ENCODE measurements around the gene VPS72. TPM values are rescaled to one million over a fixed set of nuclear protein-coding genes. Genes with fewer than 3 reads are reported as not detected.
A peak's percentile ranks its signal among the peaks of the same experiment; 100 is the strongest.

VPS72 gene
- total and polyA plus RNA-seq, 10 of the 15 experiments (the other 5 are each of a cell fraction or from before 2014, with no cell fraction given), result 6.7 to 77.8 (median 58.1) TPM

DNA sequence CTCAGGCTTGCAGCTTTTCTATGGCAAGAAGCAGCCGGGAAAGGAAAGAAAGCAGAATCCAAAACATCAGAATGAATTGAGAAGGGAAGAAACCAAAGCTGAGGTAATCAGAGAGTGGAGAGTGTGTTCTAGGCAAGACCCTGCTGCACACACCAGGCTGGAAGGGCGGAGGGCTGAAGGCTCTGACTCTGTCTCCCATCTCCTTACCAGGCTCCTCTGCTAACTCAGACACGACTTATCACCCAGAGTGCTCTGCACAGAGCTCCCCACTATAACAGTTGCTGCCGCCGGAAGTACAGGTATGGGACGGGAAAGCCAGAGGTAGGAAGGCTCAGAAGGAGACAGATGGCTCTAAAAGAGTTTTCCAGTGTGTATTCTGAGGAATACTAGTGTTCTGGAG is 22.9 kb downstream of the VPS72 start:
- POLR2A ChIA-PET, result interaction anchor here (0.6 to 2.2 kb wide), 4 partner anchors 10 to 191 kb away, joined by 3 to 19 read pairs (median 4); partner anchors contain the start of gene TNFAIP8L2
- in situ Hi-C loops (cut with MboI), result no loop called here
- CTCF ChIA-PET, result interaction anchor here (1.1 to 2.0 kb wide), 4 partner anchors 10 to 85 kb away, joined by 3 to 8 read pairs (median 4); partner anchors contain the start of gene TNFAIP8L2

DNA sequence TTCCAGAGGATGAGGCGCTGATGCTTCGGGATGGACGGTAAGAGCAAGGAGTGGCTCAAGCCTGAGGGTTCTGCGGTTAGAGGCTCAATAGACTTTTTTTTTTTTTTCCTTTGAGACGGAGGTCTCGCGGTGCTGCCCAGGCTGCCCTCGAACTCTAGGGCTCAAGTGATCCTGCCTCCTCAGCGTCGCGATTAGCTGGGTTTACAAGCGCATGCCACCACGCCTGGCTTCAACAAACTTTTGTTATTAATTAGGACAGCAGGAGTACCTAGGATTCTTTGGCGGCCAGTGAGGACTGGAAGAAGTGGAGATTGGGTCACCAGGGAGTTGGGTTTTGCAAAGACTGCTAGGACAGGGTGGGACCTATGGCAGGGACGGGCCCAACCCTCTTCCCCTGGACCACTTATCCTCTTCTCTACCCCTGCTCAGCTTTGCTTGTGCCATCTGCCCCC is 23.5 kb downstream of the VPS72 start:
- RAD21 ChIA-PET (ENCODE audit: unreplicated experiment), result interaction anchor here (1.0 to 1.7 kb wide), 2 partner anchors 11 to 67 kb away, joined by 5 to 12 read pairs; partner anchors contain the start of gene TNFAIP8L2
- Histone ChIP-seq H4K20me1 (ENCODE audit: control insufficient read depth, insufficient read depth) (no peaks in the 10 kb centered on the region), H3K27ac (ENCODE audit: control insufficient read depth, insufficient read depth) (peak overlapping the region; percentile 70), H3K27me3 (replicated peaks in 1 of 2; ENCODE audit: control insufficient read depth in 2 of 2, insufficient read depth in 2 of 2, low read length in 1 of 2) (no peaks in the 10 kb centered on the region), H3K79me2 (ENCODE audit: control insufficient read depth, insufficient read depth, low read length) (peaks cover 24% of the 10 kb centered on the region), H2AFZ (ENCODE audit: control insufficient read depth, low read depth, low read length) (peak overlapping the region; percentile 96), H3K4me1 (ENCODE audit: control insufficient read depth, insufficient read depth, low read length) (peaks cover 9% of the 10 kb centered on the region), H3K4me3 (peak overlapping the region; percentile 98), H3K9me3 (replicated peaks; ENCODE audit: control insufficient read depth, insufficient read depth, low read length) (no peaks in the 10 kb centered on the region), H3K4me2 (ENCODE audit: control insufficient read depth, insufficient read depth) (peak overlapping the region; percentile 94), H3K36me3 (ENCODE audit: control insufficient read depth in 2 of 2, insufficient read depth in 2 of 2, low read length in 1 of 2) (peaks cover 1 to 3% of the 10 kb centered on the region in 2 experiments; a peak in 3 of 4 replicates), H3K9ac (ENCODE audit: control insufficient read depth, insufficient read depth, low read length) (peak overlapping the region; percentile 98)
- intact Hi-C loops (cut with micrococcal nuclease; ENCODE audit: unreplicated experiment) (no loop called here), in situ Hi-C loops (cut with MboI) (no loop called here)
- FAIRE-seq, result no peak
- SMC1A ChIA-PET (ENCODE audit: uncharacterized antibody, unreplicated experiment), result interaction anchor here (1.3 to 2.1 kb wide), 5 partner anchors 8 to 83 kb away, joined by 4 to 9 read pairs (median 5); partner anchors contain the start of genes TNFAIP8L2 and VPS72
- 4% methylated on average over 15 of the region's 15 CpGs for WGBS (ENCODE audit: insufficient coverage, insufficient replicate concordance, low lambda C conversion rate, missing lambda C conversion rate)
- BruUV-seq (replicated peaks), result no TSS peak
- ATAC-seq, result peak; percentile 48
- no peak for DNase-seq (ENCODE audit: low read depth, low spot score)
- CTCF ChIA-PET, result interaction anchor here (0.6 to 2.0 kb wide), 6 partner anchors 10 to 85 kb away, joined by 3 to 12 read pairs (median 4); partner anchors contain the start of genes TNFAIP8L2 and VPS72
- POLR2A ChIA-PET, result interaction anchor here (1.0 to 2.2 kb wide), 5 partner anchors 9 to 191 kb away, joined by 3 to 19 read pairs (median 5); partner anchors contain the start of genes TNFAIP8L2, VPS72 and ZNF687
- TF ChIP-seq TCF7 (IDR thresholded peaks at IDR 0.05; ENCODE audit: borderline replicate concordance), result no peak
- no peak for TF ChIP-seq TARDBP (IDR thresholded peaks at IDR 0.05; ENCODE audit: borderline replicate concordance)
- peak; percentile 75 for TF ChIP-seq RUNX3 (IDR thresholded peaks at IDR 0.05; ENCODE audit: low read length)
- no peak for TF ChIP-seq HDAC2 (IDR thresholded peaks at IDR 0.05)
- no peak for TF ChIP-seq CBFB (IDR thresholded peaks at IDR 0.05; ENCODE audit: low read depth)
- peak; percentile 33; the same call in 1 of the 2 replicates for TF ChIP-seq ZNF384 (IDR thresholded peaks at IDR 0.05; ENCODE audit: borderline replicate concordance, low read depth, low read length)
- TF ChIP-seq, protein P1, sequence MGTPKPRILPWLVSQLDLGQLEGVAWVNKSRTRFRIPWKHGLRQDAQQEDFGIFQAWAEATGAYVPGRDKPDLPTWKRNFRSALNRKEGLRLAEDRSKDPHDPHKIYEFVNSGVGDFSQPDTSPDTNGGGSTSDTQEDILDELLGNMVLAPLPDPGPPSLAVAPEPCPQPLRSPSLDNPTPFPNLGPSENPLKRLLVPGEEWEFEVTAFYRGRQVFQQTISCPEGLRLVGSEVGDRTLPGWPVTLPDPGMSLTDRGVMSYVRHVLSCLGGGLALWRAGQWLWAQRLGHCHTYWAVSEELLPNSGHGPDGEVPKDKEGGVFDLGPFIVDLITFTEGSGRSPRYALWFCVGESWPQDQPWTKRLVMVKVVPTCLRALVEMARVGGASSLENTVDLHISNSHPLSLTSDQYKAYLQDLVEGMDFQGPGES (IDR thresholded peaks at IDR 0.05), result no peak
- TF ChIP-seq, protein P2, sequence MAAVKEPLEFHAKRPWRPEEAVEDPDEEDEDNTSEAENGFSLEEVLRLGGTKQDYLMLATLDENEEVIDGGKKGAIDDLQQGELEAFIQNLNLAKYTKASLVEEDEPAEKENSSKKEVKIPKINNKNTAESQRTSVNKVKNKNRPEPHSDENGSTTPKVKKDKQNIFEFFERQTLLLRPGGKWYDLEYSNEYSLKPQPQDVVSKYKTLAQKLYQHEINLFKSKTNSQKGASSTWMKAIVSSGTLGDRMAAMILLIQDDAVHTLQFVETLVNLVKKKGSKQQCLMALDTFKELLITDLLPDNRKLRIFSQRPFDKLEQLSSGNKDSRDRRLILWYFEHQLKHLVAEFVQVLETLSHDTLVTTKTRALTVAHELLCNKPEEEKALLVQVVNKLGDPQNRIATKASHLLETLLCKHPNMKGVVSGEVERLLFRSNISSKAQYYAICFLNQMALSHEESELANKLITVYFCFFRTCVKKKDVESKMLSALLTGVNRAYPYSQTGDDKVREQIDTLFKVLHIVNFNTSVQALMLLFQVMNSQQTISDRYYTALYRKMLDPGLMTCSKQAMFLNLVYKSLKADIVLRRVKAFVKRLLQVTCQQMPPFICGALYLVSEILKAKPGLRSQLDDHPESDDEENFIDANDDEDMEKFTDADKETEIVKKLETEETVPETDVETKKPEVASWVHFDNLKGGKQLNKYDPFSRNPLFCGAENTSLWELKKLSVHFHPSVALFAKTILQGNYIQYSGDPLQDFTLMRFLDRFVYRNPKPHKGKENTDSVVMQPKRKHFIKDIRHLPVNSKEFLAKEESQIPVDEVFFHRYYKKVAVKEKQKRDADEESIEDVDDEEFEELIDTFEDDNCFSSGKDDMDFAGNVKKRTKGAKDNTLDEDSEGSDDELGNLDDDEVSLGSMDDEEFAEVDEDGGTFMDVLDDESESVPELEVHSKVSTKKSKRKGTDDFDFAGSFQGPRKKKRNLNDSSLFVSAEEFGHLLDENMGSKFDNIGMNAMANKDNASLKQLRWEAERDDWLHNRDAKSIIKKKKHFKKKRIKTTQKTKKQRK (IDR thresholded peaks at IDR 0.05; ENCODE audit: low read depth, low read length), result no peak
- TF ChIP-seq, protein P3, sequence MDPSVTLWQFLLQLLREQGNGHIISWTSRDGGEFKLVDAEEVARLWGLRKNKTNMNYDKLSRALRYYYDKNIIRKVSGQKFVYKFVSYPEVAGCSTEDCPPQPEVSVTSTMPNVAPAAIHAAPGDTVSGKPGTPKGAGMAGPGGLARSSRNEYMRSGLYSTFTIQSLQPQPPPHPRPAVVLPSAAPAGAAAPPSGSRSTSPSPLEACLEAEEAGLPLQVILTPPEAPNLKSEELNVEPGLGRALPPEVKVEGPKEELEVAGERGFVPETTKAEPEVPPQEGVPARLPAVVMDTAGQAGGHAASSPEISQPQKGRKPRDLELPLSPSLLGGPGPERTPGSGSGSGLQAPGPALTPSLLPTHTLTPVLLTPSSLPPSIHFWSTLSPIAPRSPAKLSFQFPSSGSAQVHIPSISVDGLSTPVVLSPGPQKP (IDR thresholded peaks at IDR 0.05; ENCODE audit: low read depth, low read length), result no peak

More for the DNA sequence above, 22.9 kb downstream of the VPS72 start:
- TF ChIP-seq EP300 (IDR thresholded peaks at IDR 0.05; ENCODE audit: borderline replicate concordance in 1 of 2, control insufficient read depth in 1 of 2, low read depth in 2 of 2, low read length in 2 of 2) (no peak), POLR2AphosphoS2 (IDR thresholded peaks at IDR 0.05; ENCODE audit: low read depth, low read length) (no peak)
- no peak for FAIRE-seq
- no peaks in the 10 kb centered on the region for H3K9me3 ChIP-seq (replicated peaks; ENCODE audit: control insufficient read depth, insufficient read depth, low read length)
- H3K9ac ChIP-seq (ENCODE audit: control insufficient read depth, insufficient read depth, low read length), result peak overlapping the region; percentile 98
- intact Hi-C loops (cut with micrococcal nuclease; ENCODE audit: unreplicated experiment), result no loop called here
- no peaks in the 10 kb centered on the region for H3K27me3 ChIP-seq (replicated peaks in 1 of 2; ENCODE audit: control insufficient read depth in 2 of 2, insufficient read depth in 2 of 2, low read length in 1 of 2)
- H2AFZ ChIP-seq (ENCODE audit: control insufficient read depth, low read depth, low read length), result no peak overlapping the region
- ATAC-seq, result no peak
- H4K20me1 ChIP-seq (ENCODE audit: control insufficient read depth, insufficient read depth), result no peaks in the 10 kb centered on the region
- H3K27ac ChIP-seq (ENCODE audit: control insufficient read depth, insufficient read depth), result peak overlapping the region; percentile 70; the same call in 1 of the 2 replicates
- H3K4me1 ChIP-seq (ENCODE audit: control insufficient read depth, insufficient read depth, low read length), result peaks cover 9% of the 10 kb centered on the region
- SMC1A ChIA-PET (ENCODE audit: uncharacterized antibody, unreplicated experiment), result interaction anchor here (1.3 to 2.1 kb wide), 5 partner anchors 9 to 83 kb away, joined by 4 to 9 read pairs (median 5); partner anchors contain the start of genes TNFAIP8L2 and VPS72
- 98% methylated on average over 6 of the region's 6 CpGs for WGBS (ENCODE audit: insufficient coverage, insufficient replicate concordance, low lambda C conversion rate, missing lambda C conversion rate)
- H3K79me2 ChIP-seq (ENCODE audit: control insufficient read depth, insufficient read depth, low read length), result peaks cover 24% of the 10 kb centered on the region
- no peak for DNase-seq (ENCODE audit: low read depth, low spot score)
- peak overlapping the region; percentile 94 for H3K4me2 ChIP-seq (ENCODE audit: control insufficient read depth, insufficient read depth)
- BruUV-seq (replicated peaks), result no TSS peak
- peaks cover 1 to 3% of the 10 kb centered on the region in 2 experiments; a peak in 3 of 4 replicates for H3K36me3 ChIP-seq (ENCODE audit: control insufficient read depth in 2 of 2, insufficient read depth in 2 of 2, low read length in 1 of 2)
- H3K4me3 ChIP-seq, result peak overlapping the region; percentile 98
- RAD21 ChIA-PET (ENCODE audit: unreplicated experiment), result interaction anchor here (1.0 to 1.7 kb wide), 3 partner anchors 8 to 67 kb away, joined by 3 to 12 read pairs (median 5); partner anchors contain the start of gene TNFAIP8L2
